GM21526 (cell line): ENCODE measurements around the gene C1QTNF3.
"Not testable (repeated sequence)": the region's sequence is repeated elsewhere in the genome, so short reads cannot be mapped to it uniquely, and the experiment has no call there.

Experiments
- ATAC-seq: cut with Tn5 transposase; IDR thresholded peaks from one replicate; pipeline ENCODE4 v1.9.1; 2021; ENCODE audit warnings: moderate library complexity; ENCODE audit not compliant: unreplicated experiment, low FRiP score

C1QTNF3 gene

GRCh38 chr5:34053133-34053532 lies 10.1 kb upstream of the C1QTNF3 start:
- ATAC-seq = no peak

GRCh38 chr5:34051374-34051980 lies 8.5 kb upstream of the C1QTNF3 start:
- no peak for ATAC-seq

GRCh38 chr5:34047774-34048572 lies 5.0 kb upstream of the C1QTNF3 start:
- no peak for ATAC-seq

- no peak for ATAC-seq
Measured at GRCh38 chr5:34047143-34047542, 4.1 kb upstream of the C1QTNF3 start.

GRCh38 chr5:34045996-34046395 lies 3.0 kb upstream of the C1QTNF3 start:
- no peak for ATAC-seq

- no peak for ATAC-seq
Measured at GRCh38 chr5:34045023-34045422, 2.0 kb upstream of the C1QTNF3 start.

- no peak for ATAC-seq
Measured at GRCh38 chr5:34042321-34042720, 692 bp downstream of the C1QTNF3 start.

GRCh38 chr5:34041247-34041972 lies 1.6 kb downstream of the C1QTNF3 start:
- ATAC-seq = no peak

GRCh38 chr5:34040472-34040871 lies 2.5 kb downstream of the C1QTNF3 start:
- no peak for ATAC-seq

- no peak for ATAC-seq
Measured at GRCh38 chr5:34039398-34040157, 3.4 kb downstream of the C1QTNF3 start.

- no peak for ATAC-seq
Measured at GRCh38 chr5:34038838-34039237, 4.2 kb downstream of the C1QTNF3 start.

GRCh38 chr5:34038390-34038789 lies 4.6 kb downstream of the C1QTNF3 start:
- no peak for ATAC-seq

GRCh38 chr5:34037726-34038125 lies 5.3 kb downstream of the C1QTNF3 start:
- ATAC-seq = no peak

GRCh38 chr5:34035756-34036155 lies 7.3 kb downstream of the C1QTNF3 start:
- no peak for ATAC-seq

GRCh38 chr5:34034534-34035327 lies 8.3 kb downstream of the C1QTNF3 start:
- no peak for ATAC-seq

GRCh38 chr5:34031966-34032365 lies 11.0 kb downstream of the C1QTNF3 start:
- no peak for ATAC-seq

GRCh38 chr5:34031117-34031516 lies 11.9 kb downstream of the C1QTNF3 start:
- no peak for ATAC-seq

- ATAC-seq = not testable (repeated sequence)
Measured at GRCh38 chr5:34030585-34030984, 12.4 kb downstream of the C1QTNF3 start.

- no peak for ATAC-seq
Measured at GRCh38 chr5:34030048-34030447, 13.0 kb downstream of the C1QTNF3 start.

GRCh38 chr5:34028349-34028748 lies 14.7 kb downstream of the C1QTNF3 start:
- ATAC-seq = no peak
